Measurements from ENCODE around the gene EPB41L3. TPM values are rescaled to one million over a fixed set of nuclear protein-coding genes. Genes with fewer than 3 reads are reported as not detected.

The EPB41L3 gene
- total RNA-seq, 1 experiment from 2014 or later = 0.36 TPM

DNA sequence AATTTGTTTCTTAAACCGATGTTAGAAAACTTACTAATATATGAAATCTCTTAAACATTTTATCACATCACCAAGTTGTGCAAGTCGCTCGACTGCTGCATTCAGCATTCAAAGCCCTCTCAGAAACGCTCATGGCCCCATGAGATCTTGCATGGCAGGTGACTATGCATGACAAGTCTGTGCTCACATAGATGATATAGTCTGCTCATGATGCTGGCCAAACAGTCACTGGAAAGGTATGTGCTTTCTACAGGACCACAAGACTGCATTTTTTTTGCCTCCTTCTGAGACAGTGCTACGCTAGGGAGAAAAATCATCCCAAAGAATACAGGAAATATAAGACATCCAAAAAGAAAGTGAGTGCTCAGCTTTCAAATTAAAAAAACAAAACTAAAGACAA lies 150.0 kb downstream of the EPB41L3 start:
- DNase-seq (ENCODE audit: low read depth, low spot score) = no peak
- no peak overlapping the region for H3K4me3 ChIP-seq (ENCODE audit: low read depth in 2 of 2, low read length in 2 of 2)
- intact Hi-C loops (cut with micrococcal nuclease; ENCODE audit: unreplicated experiment) = no loop called here
- POLR2A ChIA-PET = no interaction called here
- no peaks in the 10 kb centered on the region for H3K36me3 ChIP-seq (ENCODE audit: control insufficient read depth, insufficient read depth, low read length)
- in situ Hi-C loops (cut with HindIII; ENCODE audit: low pct_unique_long_range_greater_than_20kb, low sequenced_read_pairs) = no loop called here
- H3K27me3 ChIP-seq (ENCODE audit: control insufficient read depth, insufficient read depth, low read length) = no peaks in the 10 kb centered on the region
- no TSS peak for BruUV-seq (replicated peaks)
- no peaks in the 10 kb centered on the region for H3K4me1 ChIP-seq (ENCODE audit: control insufficient read depth, insufficient read depth, low read length)
- H3K27ac ChIP-seq (ENCODE audit: low read length) = no peak overlapping the region
- no peak for ATAC-seq
- no peaks in the 10 kb centered on the region for H3K9me3 ChIP-seq (ENCODE audit: control insufficient read depth, insufficient read depth, low read depth, low read length)
- TF ChIP-seq, protein P1, sequence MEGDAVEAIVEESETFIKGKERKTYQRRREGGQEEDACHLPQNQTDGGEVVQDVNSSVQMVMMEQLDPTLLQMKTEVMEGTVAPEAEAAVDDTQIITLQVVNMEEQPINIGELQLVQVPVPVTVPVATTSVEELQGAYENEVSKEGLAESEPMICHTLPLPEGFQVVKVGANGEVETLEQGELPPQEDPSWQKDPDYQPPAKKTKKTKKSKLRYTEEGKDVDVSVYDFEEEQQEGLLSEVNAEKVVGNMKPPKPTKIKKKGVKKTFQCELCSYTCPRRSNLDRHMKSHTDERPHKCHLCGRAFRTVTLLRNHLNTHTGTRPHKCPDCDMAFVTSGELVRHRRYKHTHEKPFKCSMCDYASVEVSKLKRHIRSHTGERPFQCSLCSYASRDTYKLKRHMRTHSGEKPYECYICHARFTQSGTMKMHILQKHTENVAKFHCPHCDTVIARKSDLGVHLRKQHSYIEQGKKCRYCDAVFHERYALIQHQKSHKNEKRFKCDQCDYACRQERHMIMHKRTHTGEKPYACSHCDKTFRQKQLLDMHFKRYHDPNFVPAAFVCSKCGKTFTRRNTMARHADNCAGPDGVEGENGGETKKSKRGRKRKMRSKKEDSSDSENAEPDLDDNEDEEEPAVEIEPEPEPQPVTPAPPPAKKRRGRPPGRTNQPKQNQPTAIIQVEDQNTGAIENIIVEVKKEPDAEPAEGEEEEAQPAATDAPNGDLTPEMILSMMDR (IDR thresholded peaks at IDR 0.05) = no peak
- CTCF ChIA-PET = no interaction called here

GRCh38 chr18:5391409-5391808 lies 152.4 kb downstream of the EPB41L3 start:
- intact Hi-C loops (cut with micrococcal nuclease; ENCODE audit: unreplicated experiment) (no loop called here), in situ Hi-C loops (cut with HindIII; ENCODE audit: low pct_unique_long_range_greater_than_20kb, low sequenced_read_pairs) (no loop called here)
- Histone ChIP-seq H3K9me3 (ENCODE audit: control insufficient read depth, insufficient read depth, low read depth, low read length) (no peaks in the 10 kb centered on the region), H3K27me3 (ENCODE audit: control insufficient read depth, insufficient read depth, low read length) (no peaks in the 10 kb centered on the region), H3K4me3 (ENCODE audit: low read depth in 2 of 2, low read length in 2 of 2) (no peak overlapping the region), H3K36me3 (ENCODE audit: control insufficient read depth, insufficient read depth, low read length) (no peaks in the 10 kb centered on the region), H3K4me1 (ENCODE audit: control insufficient read depth, insufficient read depth, low read length) (no peaks in the 10 kb centered on the region), H3K27ac (ENCODE audit: low read length) (no peak overlapping the region)
- no TSS peak for BruUV-seq (replicated peaks)
- ATAC-seq (no peak), DNase-seq (ENCODE audit: low read depth, low spot score) (no peak)
- CTCF ChIA-PET = interaction anchor here (0.6 kb wide), 1 partner anchor 1125 kb away, joined by 5 read pairs; no protein-coding TSS in a partner anchor
- POLR2A ChIA-PET = no interaction called here
- TF ChIP-seq POLR2AphosphoS5 (IDR thresholded peaks at IDR 0.05; ENCODE audit: low read depth, low read length) (no peak), REST (IDR thresholded peaks at IDR 0.05; ENCODE audit: insufficient read depth in 1 of 2, low read depth in 2 of 2, low read length in 1 of 2) (no peak), TCF7L2 (IDR thresholded peaks at IDR 0.05; ENCODE audit: low read depth, low read length) (no peak), SIN3A (IDR thresholded peaks at IDR 0.05; ENCODE audit: borderline replicate concordance, insufficient read depth, low read depth, low read length) (no peak)
- TF ChIP-seq, protein P1 (IDR thresholded peaks at IDR 0.05) = no peak

GRCh38 chr18:5389356-5389755 lies 154.4 kb downstream of the EPB41L3 start:
- BruUV-seq (replicated peaks) = no TSS peak
- Histone ChIP-seq H3K27ac (ENCODE audit: low read length) (no peak overlapping the region), H3K27me3 (ENCODE audit: control insufficient read depth, insufficient read depth, low read length) (no peaks in the 10 kb centered on the region), H3K9me3 (ENCODE audit: control insufficient read depth, insufficient read depth, low read depth, low read length) (no peaks in the 10 kb centered on the region), H3K36me3 (ENCODE audit: control insufficient read depth, insufficient read depth, low read length) (no peaks in the 10 kb centered on the region), H3K4me1 (ENCODE audit: control insufficient read depth, insufficient read depth, low read length) (no peaks in the 10 kb centered on the region), H3K4me3 (ENCODE audit: low read depth in 2 of 2, low read length in 2 of 2) (no peak overlapping the region)
- in situ Hi-C loops (cut with HindIII; ENCODE audit: low pct_unique_long_range_greater_than_20kb, low sequenced_read_pairs) = no loop called here
- ATAC-seq (no peak), DNase-seq (ENCODE audit: low read depth, low spot score) (no peak)
- ChIA-PET POLR2A (no interaction called here), CTCF (no interaction called here)
- intact Hi-C loops (cut with micrococcal nuclease; ENCODE audit: unreplicated experiment) = no loop called here
- TF ChIP-seq, protein P1 (IDR thresholded peaks at IDR 0.05) = no peak
- TF ChIP-seq SIN3A (IDR thresholded peaks at IDR 0.05; ENCODE audit: borderline replicate concordance, insufficient read depth, low read depth, low read length) (no peak), POLR2AphosphoS5 (IDR thresholded peaks at IDR 0.05; ENCODE audit: low read depth, low read length) (no peak)
